Subcutaneous abdominal adipose tissue (tissue), 5 donors: ENCODE data around the gene SPATA21.

Experiments used
- H3K27ac ChIP-seq: one replicate; pipeline ENCODE4 v1.7.0; 2013; ENCODE audit warnings: low read depth, mild to moderate bottlenecking, inconsistent platforms, low read length, moderate library complexity
- H3K27me3 ChIP-seq, 5 donors: one replicate each; pipeline ENCODE4 v1.7.0; 2013; ENCODE audit warnings: low read length in 5 of 5, inconsistent platforms in 1 of 5; ENCODE audit not compliant: control insufficient read depth in 5 of 5, insufficient read depth in 4 of 5
- H3K36me3 ChIP-seq, 5 donors: one replicate each; pipeline ENCODE4 v1.7.0; 2013; ENCODE audit warnings: low read length in 5 of 5; ENCODE audit not compliant: control insufficient read depth in 5 of 5, insufficient read depth in 5 of 5
- H3K4me1 ChIP-seq, 5 donors: one replicate each; pipeline ENCODE4 v1.7.0; 2013; ENCODE audit warnings: low read length in 5 of 5, mild to moderate bottlenecking in 3 of 5, moderate library complexity in 1 of 5; ENCODE audit not compliant: control insufficient read depth in 5 of 5, insufficient read depth in 5 of 5
- H3K4me3 ChIP-seq, 5 donors: one replicate each; pipeline ENCODE4 v1.7.0; 2013; ENCODE audit warnings: low read length in 5 of 5, low read depth in 1 of 5
- H3K9ac ChIP-seq, 5 donors: one replicate each; pipeline ENCODE4 v1.7.0; 2013; ENCODE audit warnings: low read length in 5 of 5, mild to moderate bottlenecking in 4 of 5, moderate library complexity in 3 of 5
- H3K9me3 ChIP-seq, 5 donors: one replicate each; pipeline ENCODE4 v1.7.0; 2013; ENCODE audit warnings: low read length in 5 of 5; ENCODE audit not compliant: control insufficient read depth in 5 of 5
- donor health status: healthy.
- donor health status: healthy.
- donor health status: healthy.
- donor health status: healthy.
- donor health status: healthy.

The SPATA21 gene

GRCh38 chr1:16441282-16441665 lies 4.0 kb upstream of the SPATA21 start:
- Histone ChIP-seq H3K9me3 (no peaks in the 10 kb centered on the region), H3K4me3 (peak overlapping the region; percentile 87 to 100 (median 99)), H3K36me3 (peaks cover 0 to 31% (median 20%) of the 10 kb centered on the region in 5 donors), H3K27me3 (no peaks in the 10 kb centered on the region), H3K4me1 (peaks cover 5 to 51% (median 35%) of the 10 kb centered on the region in 5 donors), H3K27ac (peak overlapping the region; percentile 92), H3K9ac (peak overlapping the region; percentile 96 to 100 (median 98))

- Histone ChIP-seq H3K27ac (peak within 1 kb of the TSS; percentile 92), H3K27me3 (no peaks in the 10 kb centered on the region), H3K4me1 (peaks cover 5 to 51% (median 35%) of the 10 kb centered on the region in 5 donors), H3K4me3 (peak within 1 kb of the TSS; percentile 87 to 100 (median 99)), H3K9ac (peak within 1 kb of the TSS; percentile 96 to 100 (median 98)), H3K36me3 (peaks cover 0 to 26% (median 16%) of the 10 kb centered on the region in 5 donors), H3K9me3 (no peaks in the 10 kb centered on the region)
Observed at GRCh38 chr1:16440470-16441281, 3.5 kb upstream of the SPATA21 start, which contains the start of gene NECAP2. NECAP2 (plus strand) TSS chr1:16440724; CDS start chr1:16440762, 38 bp downstream.

GRCh38 chr1:16440131-16440469 lies 2.9 kb upstream of the SPATA21 start:
- Histone ChIP-seq H3K36me3 (peaks cover 0 to 20% (median 12%) of the 10 kb centered on the region in 5 donors), H3K9ac (peak overlapping the region; percentile 48 to 100 (median 98)), H3K4me1 (peaks cover 5 to 51% (median 32%) of the 10 kb centered on the region in 5 donors), H3K27me3 (no peaks in the 10 kb centered on the region), H3K9me3 (no peaks in the 10 kb centered on the region), H3K27ac (peak overlapping the region; percentile 92), H3K4me3 (peak overlapping the region; percentile 70 to 100 (median 99))

- Histone ChIP-seq H3K9me3 (no peaks in the 10 kb centered on the region), H3K4me3 (no peak overlapping the region), H3K36me3 (peaks cover 0 to 11% (median 5%) of the 10 kb centered on the region in 5 donors), H3K4me1 (peaks cover 5 to 40% (median 28%) of the 10 kb centered on the region in 5 donors), H3K27ac (no peak overlapping the region), H3K9ac (no peak overlapping the region), H3K27me3 (no peaks in the 10 kb centered on the region)
Observed at GRCh38 chr1:16438924-16439323, 1.7 kb upstream of the SPATA21 start.

- H3K27ac ChIP-seq, result no peak overlapping the region
- no peaks in the 10 kb centered on the region for H3K27me3 ChIP-seq
- no peak overlapping the region for H3K9ac ChIP-seq
- H3K4me1 ChIP-seq, result peaks cover 2 to 39% (median 27%) of the 10 kb centered on the region in 5 donors
- H3K9me3 ChIP-seq, result no peaks in the 10 kb centered on the region
- peaks cover 0 to 7% (median 1%) of the 10 kb centered on the region in 5 donors for H3K36me3 ChIP-seq
- H3K4me3 ChIP-seq, result no peak overlapping the region
Observed at GRCh38 chr1:16438516-16438915, 1.3 kb upstream of the SPATA21 start.

GRCh38 chr1:16434501-16434900 lies 2.7 kb downstream of the SPATA21 start:
- H3K4me3 ChIP-seq, result no peak overlapping the region
- H3K27ac ChIP-seq, result no peak overlapping the region
- no peaks in the 10 kb centered on the region for H3K9me3 ChIP-seq
- peaks cover 0 to 12% (median 6%) of the 10 kb centered on the region in 5 donors for H3K4me1 ChIP-seq
- no peak overlapping the region for H3K9ac ChIP-seq
- H3K27me3 ChIP-seq, result peaks cover 0 to 2% (median 0%) of the 10 kb centered on the region in 5 donors
- no peaks in the 10 kb centered on the region for H3K36me3 ChIP-seq

- Histone ChIP-seq H3K36me3 (no peaks in the 10 kb centered on the region), H3K4me3 (no peak overlapping the region)
Observed at GRCh38 chr1:16434007-16434406, 3.2 kb downstream of the SPATA21 start.

GRCh38 chr1:16433030-16433429 lies 4.2 kb downstream of the SPATA21 start:
- no peaks in the 10 kb centered on the region for H3K36me3 ChIP-seq
- peaks cover 0 to 12% (median 6%) of the 10 kb centered on the region in 5 donors for H3K4me1 ChIP-seq
- H3K27me3 ChIP-seq, result peaks cover 0 to 2% (median 0%) of the 10 kb centered on the region in 5 donors
- no peak overlapping the region for H3K27ac ChIP-seq
- H3K9me3 ChIP-seq, result no peaks in the 10 kb centered on the region
- H3K4me3 ChIP-seq, result no peak overlapping the region
- no peak overlapping the region for H3K9ac ChIP-seq

More at GRCh38 chr1:16434007-16434406, 3.2 kb downstream of the SPATA21 start:
- Histone ChIP-seq H3K9me3 (no peaks in the 10 kb centered on the region), H3K4me1 (peaks cover 0 to 12% (median 6%) of the 10 kb centered on the region in 5 donors), H3K27ac (no peak overlapping the region), H3K9ac (no peak overlapping the region), H3K27me3 (peaks cover 0 to 2% (median 0%) of the 10 kb centered on the region in 5 donors)

GRCh38 chr1:16430606-16431005 lies 6.6 kb downstream of the SPATA21 start:
- H3K4me1 ChIP-seq, result peaks cover 0 to 12% (median 6%) of the 10 kb centered on the region in 5 donors
- no peaks in the 10 kb centered on the region for H3K36me3 ChIP-seq
- H3K9ac ChIP-seq, result no peak overlapping the region
- no peaks in the 10 kb centered on the region for H3K9me3 ChIP-seq
- H3K27me3 ChIP-seq, result peaks cover 0 to 2% (median 0%) of the 10 kb centered on the region in 5 donors
- no peak overlapping the region for H3K27ac ChIP-seq
- no peak overlapping the region for H3K4me3 ChIP-seq
